GM19438 (cell line): ENCODE results near the gene HOXB3.

Source experiments
- ATAC-seq: cut with Tn5 transposase; IDR thresholded peaks from one replicate; pipeline ENCODE4 v1.9.1; 2021; ENCODE audit warnings: low read depth; ENCODE audit not compliant: unreplicated experiment

HOXB3 gene

GRCh38 chr17:48613862-48614694 is 24.0 kb upstream of the HOXB3 start:
- ATAC-seq, result no peak

- no peak for ATAC-seq
Observed at GRCh38 chr17:48612854-48613691, 23.0 kb upstream of the HOXB3 start.

- ATAC-seq, result no peak
Observed at GRCh38 chr17:48612456-48612853, 22.4 kb upstream of the HOXB3 start.

- no peak for ATAC-seq
Observed at GRCh38 chr17:48611681-48612455, 21.8 kb upstream of the HOXB3 start.

GRCh38 chr17:48611213-48611612 is 21.2 kb upstream of the HOXB3 start:
- peak; percentile 23 for ATAC-seq

- ATAC-seq, result peak; percentile 43
Observed at GRCh38 chr17:48610282-48611211, 20.5 kb upstream of the HOXB3 start, which contains the start of gene HOXB7. TSS of gene HOXB7 (minus strand) at chr17:48611017. CDS start at chr17:48610918, 99 bp downstream.

GRCh38 chr17:48609759-48610281 is 19.8 kb upstream of the HOXB3 start:
- no peak for ATAC-seq

- ATAC-seq, result no peak
Observed at GRCh38 chr17:48609033-48609432, 19.0 kb upstream of the HOXB3 start.

GRCh38 chr17:48608494-48608834 is 18.4 kb upstream of the HOXB3 start:
- no peak for ATAC-seq

GRCh38 chr17:48606892-48607614 is 17.0 kb upstream of the HOXB3 start:
- no peak for ATAC-seq

GRCh38 chr17:48605991-48606891 is 16.2 kb upstream of the HOXB3 start:
- no peak for ATAC-seq

- ATAC-seq, result no peak
Observed at GRCh38 chr17:48605409-48605919, 15.4 kb upstream of the HOXB3 start.

GRCh38 chr17:48604770-48605329 is 14.8 kb upstream of the HOXB3 start, which contains the start of gene HOXB6:
TSS of gene HOXB6 (minus strand) at chr17:48604986. CDS start at chr17:48598150, 6,836 bp downstream.
- ATAC-seq, result no peak

GRCh38 chr17:48603959-48604769 is 14.1 kb upstream of the HOXB3 start:
- ATAC-seq, result no peak

- no peak for ATAC-seq
Observed at GRCh38 chr17:48601539-48602425, 11.7 kb upstream of the HOXB3 start.

- ATAC-seq, result no peak
Observed at GRCh38 chr17:48601207-48601538, 11.1 kb upstream of the HOXB3 start.
